Stimulated activated naive CD8-positive, alpha-beta T cell treated with anti-CD3 and anti-CD28 coated beads, Interleukin-15, Interleukin-2, amounts not matched to agents 100 ng/mL and 50 ng/mL, for 24 hours (primary cell): Measurements from ENCODE around the gene PGRMC2.

Experiments
- H3K27ac Mint-ChIP-seq: one replicate; pipeline ENCODE4 v1.8.0; 2021; ENCODE audit warnings: mild to moderate bottlenecking, mixed read lengths
- H3K27me3 Mint-ChIP-seq: one replicate; pipeline ENCODE4 v1.8.0; 2021; ENCODE audit warnings: mixed read lengths
- H3K36me3 Mint-ChIP-seq: one replicate; pipeline ENCODE4 v1.8.0; 2021; ENCODE audit warnings: low read depth, mixed read lengths
- H3K4me1 Mint-ChIP-seq: one replicate; pipeline ENCODE4 v1.8.0; 2021; ENCODE audit warnings: low read depth, mixed read lengths
- H3K4me3 Mint-ChIP-seq: one replicate; pipeline ENCODE4 v1.8.0; 2021; ENCODE audit warnings: mild to moderate bottlenecking, mixed read lengths
- H3K9me3 Mint-ChIP-seq: one replicate; pipeline ENCODE4 v1.8.0; 2021; ENCODE audit warnings: mixed read lengths

The PGRMC2 gene

DNA sequence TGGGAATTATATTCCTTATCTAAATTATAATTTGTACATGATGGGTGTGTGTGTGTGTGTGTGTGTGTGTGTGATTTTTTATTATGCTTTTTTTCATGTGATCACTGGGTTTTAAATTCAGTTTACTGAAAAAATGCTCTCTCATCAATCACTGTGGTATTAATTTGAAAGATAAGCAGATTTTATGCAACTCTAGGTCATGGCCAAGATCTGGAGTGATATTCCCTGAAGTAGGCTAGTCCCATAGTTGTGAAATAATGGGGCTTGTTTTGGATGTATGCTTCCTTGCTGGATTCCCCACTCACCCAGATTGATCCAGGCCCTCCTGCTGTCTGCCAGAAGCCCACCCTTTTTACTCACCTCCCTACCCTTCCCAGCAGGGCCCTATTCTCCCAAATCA lies 22.0 kb upstream of the PGRMC2 start:
- Mint-ChIP-seq H3K4me3 (no peak overlapping the region), H3K9me3 (no peaks in the 10 kb centered on the region), H3K4me1 (no peaks in the 10 kb centered on the region), H3K27ac (no peak overlapping the region), H3K36me3 (peaks cover 10% of the 10 kb centered on the region), H3K27me3 (no peaks in the 10 kb centered on the region)

DNA sequence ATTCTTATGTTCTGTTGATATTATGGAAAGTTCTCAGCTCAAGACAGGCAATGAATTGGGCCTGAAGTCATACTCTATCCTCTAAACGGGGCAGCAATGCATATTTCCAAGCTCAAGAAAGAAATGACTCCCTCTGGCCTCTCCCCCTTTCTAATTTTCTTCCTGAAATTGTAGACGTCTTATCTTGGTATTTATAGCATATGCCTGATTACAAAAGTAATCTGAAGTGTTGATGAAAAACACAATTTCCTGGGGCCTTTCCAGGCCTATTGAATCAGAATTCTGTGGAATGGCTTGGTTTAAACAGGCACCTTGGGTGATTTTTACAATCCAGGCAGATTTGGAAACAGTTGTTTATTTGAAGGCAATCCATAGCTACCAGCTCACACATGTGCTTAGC lies 21.4 kb upstream of the PGRMC2 start:
- H3K36me3 Mint-ChIP-seq = peaks cover 10% of the 10 kb centered on the region
- no peak overlapping the region for H3K4me3 Mint-ChIP-seq
- no peak overlapping the region for H3K27ac Mint-ChIP-seq
- H3K4me1 Mint-ChIP-seq = no peaks in the 10 kb centered on the region
- H3K27me3 Mint-ChIP-seq = no peaks in the 10 kb centered on the region
- no peaks in the 10 kb centered on the region for H3K9me3 Mint-ChIP-seq

DNA sequence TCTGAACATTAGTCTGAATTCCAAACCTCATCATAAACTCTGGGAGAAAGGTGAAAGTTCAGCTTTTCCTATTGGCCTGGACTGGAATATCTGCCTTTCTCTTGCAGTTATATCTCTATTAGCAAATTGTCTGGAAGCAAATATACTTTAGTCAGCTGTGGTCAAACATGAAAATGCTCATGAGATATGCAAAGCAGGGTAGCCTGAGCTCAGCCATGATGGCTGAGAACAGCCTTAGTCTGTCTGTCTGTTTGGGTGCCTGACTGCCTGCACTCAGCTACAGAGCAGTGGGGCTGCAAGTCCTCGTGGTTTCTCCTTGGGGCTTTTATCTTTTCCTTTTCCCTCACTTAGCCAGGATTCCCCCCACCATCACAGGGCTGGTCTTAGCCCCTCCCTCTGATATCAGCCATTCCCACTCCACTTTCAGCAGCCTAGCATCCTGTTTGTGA lies 19.5 kb upstream of the PGRMC2 start:
- Mint-ChIP-seq H3K27me3 (no peaks in the 10 kb centered on the region), H3K36me3 (peaks cover 10% of the 10 kb centered on the region), H3K9me3 (no peaks in the 10 kb centered on the region), H3K4me3 (no peak overlapping the region), H3K4me1 (no peaks in the 10 kb centered on the region), H3K27ac (no peak overlapping the region)

GRCh38 chr4:128305942-128306341 lies 18.3 kb upstream of the PGRMC2 start:
- Mint-ChIP-seq H3K4me3 (no peak overlapping the region), H3K9me3 (no peaks in the 10 kb centered on the region), H3K27me3 (no peaks in the 10 kb centered on the region), H3K27ac (no peak overlapping the region), H3K4me1 (no peaks in the 10 kb centered on the region), H3K36me3 (peaks cover 12% of the 10 kb centered on the region)

- no peaks in the 10 kb centered on the region for H3K9me3 Mint-ChIP-seq
- no peak overlapping the region for H3K27ac Mint-ChIP-seq
- H3K36me3 Mint-ChIP-seq = peaks cover 18% of the 10 kb centered on the region
- H3K4me1 Mint-ChIP-seq = no peaks in the 10 kb centered on the region
- no peaks in the 10 kb centered on the region for H3K27me3 Mint-ChIP-seq
- no peak overlapping the region for H3K4me3 Mint-ChIP-seq
These were observed 16.4 kb upstream of the PGRMC2 start for GRCh38 chr4:128303986-128304385.

GRCh38 chr4:128303405-128303785 lies 15.8 kb upstream of the PGRMC2 start:
- Mint-ChIP-seq H3K36me3 (peaks cover 24% of the 10 kb centered on the region), H3K4me3 (no peak overlapping the region), H3K9me3 (no peaks in the 10 kb centered on the region)

GRCh38 chr4:128301979-128302378 lies 14.4 kb upstream of the PGRMC2 start:
- Mint-ChIP-seq H3K9me3 (no peaks in the 10 kb centered on the region), H3K4me3 (no peak overlapping the region), H3K27ac (no peak overlapping the region), H3K27me3 (no peaks in the 10 kb centered on the region), H3K36me3 (peaks cover 28% of the 10 kb centered on the region), H3K4me1 (no peaks in the 10 kb centered on the region)

More at GRCh38 chr4:128303405-128303785, 15.8 kb upstream of the PGRMC2 start:
- Mint-ChIP-seq H3K27me3 (no peaks in the 10 kb centered on the region), H3K27ac (no peak overlapping the region), H3K4me1 (no peaks in the 10 kb centered on the region)

DNA sequence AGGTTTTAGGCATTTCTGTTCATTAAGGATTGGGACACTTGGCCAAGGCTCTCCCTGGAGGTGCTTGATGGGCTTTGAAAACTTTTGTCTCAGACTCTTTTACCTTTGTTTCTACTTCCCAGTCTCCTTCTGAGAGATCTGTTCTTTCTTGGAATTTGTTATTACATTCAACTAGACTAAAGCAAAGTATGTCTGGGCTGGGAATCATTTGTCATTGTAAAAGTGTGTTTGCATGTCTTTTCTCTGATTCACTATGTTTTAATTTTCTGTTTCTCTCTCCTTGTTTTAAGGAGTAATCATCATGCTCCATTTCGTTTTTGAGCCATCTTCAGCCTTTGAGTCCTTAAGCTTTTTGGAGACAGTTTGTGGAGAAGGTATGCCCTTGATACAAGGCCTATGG lies 12.2 kb upstream of the PGRMC2 start:
- Mint-ChIP-seq H3K9me3 (no peaks in the 10 kb centered on the region), H3K36me3 (peaks cover 34% of the 10 kb centered on the region), H3K4me1 (no peaks in the 10 kb centered on the region), H3K4me3 (no peak overlapping the region), H3K27ac (no peak overlapping the region), H3K27me3 (no peaks in the 10 kb centered on the region)

DNA sequence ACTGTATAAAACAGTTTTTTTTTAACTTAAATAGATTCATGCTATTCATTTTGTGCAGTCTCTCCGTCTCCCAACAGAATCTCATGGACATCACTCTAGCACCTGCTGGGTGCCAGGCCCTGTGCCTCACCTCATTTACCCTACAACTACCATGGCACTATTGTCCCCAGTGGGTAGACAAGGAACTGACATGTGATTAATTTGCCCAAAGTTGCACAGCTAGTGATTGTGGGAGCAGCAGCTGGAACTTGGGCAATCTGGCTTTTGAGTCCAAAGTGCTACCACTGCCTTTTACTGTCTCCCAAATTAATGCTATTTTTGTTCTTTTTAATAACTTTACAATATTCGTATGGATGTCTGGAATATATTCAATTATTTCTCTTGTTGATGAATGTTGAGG lies 11.2 kb upstream of the PGRMC2 start:
- H3K9me3 Mint-ChIP-seq = no peaks in the 10 kb centered on the region

DNA sequence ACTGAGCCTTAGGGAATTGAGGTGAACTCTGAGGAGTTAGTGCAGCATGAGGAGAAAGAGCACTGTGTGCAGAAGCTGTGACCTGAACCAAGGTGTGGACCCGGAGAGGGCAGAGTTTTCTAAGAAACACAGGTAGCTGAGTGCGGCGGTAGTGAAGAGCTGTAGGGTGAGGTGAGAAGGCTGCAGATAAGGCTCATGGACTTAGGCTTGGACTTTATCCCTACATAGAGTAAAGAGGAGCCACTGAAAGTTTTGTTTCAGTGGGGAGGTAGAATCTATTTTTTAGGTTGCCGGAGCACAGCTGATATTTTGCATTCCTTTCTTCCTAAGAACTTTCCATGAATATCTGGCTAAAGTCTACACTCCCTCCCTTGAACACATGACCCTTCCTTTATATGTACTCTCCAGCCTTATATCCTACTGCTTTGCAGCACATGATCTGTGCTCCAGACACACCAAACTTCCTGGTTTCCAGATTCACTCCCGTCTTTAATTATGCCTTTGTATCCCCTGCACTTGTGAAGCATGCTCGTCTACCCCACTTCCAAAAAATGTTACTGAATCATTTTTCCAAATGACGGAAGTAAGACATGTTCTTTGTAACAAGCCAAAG lies 10.6 kb upstream of the PGRMC2 start:
- no peaks in the 10 kb centered on the region for H3K4me1 Mint-ChIP-seq
- H3K27ac Mint-ChIP-seq = no peak overlapping the region
- H3K4me3 Mint-ChIP-seq = no peak overlapping the region
- no peaks in the 10 kb centered on the region for H3K9me3 Mint-ChIP-seq
- peaks cover 37% of the 10 kb centered on the region for H3K36me3 Mint-ChIP-seq
- no peaks in the 10 kb centered on the region for H3K27me3 Mint-ChIP-seq

More for the DNA sequence above, 11.2 kb upstream of the PGRMC2 start:
- no peaks in the 10 kb centered on the region for H3K4me1 Mint-ChIP-seq
- peaks cover 37% of the 10 kb centered on the region for H3K36me3 Mint-ChIP-seq
- no peak overlapping the region for H3K27ac Mint-ChIP-seq
- H3K27me3 Mint-ChIP-seq = no peaks in the 10 kb centered on the region
- no peak overlapping the region for H3K4me3 Mint-ChIP-seq

DNA sequence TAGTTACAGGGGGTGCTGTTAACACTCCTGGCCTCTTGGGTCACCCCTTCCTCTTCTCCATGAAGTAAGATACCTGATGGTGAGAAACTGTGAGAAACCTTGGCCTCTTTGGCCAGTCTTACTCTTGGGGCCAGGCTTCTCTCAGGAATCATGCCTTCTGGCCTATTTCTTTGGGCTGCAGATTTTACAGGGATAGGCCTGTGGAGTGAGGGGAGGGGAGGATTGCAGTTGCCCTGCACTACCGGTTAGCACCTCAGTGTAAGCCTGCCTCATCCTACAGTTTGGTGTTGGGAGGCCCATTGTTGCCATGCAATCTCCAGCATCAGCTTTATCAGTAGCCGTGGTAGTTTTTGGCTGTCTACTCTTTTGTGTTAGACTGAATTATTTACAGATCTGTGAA lies 7.6 kb upstream of the PGRMC2 start:
- Mint-ChIP-seq H3K4me1 (no peaks in the 10 kb centered on the region), H3K27me3 (no peaks in the 10 kb centered on the region), H3K27ac (no peak overlapping the region), H3K4me3 (no peak overlapping the region), H3K9me3 (no peaks in the 10 kb centered on the region), H3K36me3 (peaks cover 29% of the 10 kb centered on the region)

- H3K27ac Mint-ChIP-seq = no peak overlapping the region
- H3K9me3 Mint-ChIP-seq = no peaks in the 10 kb centered on the region
- no peaks in the 10 kb centered on the region for H3K4me1 Mint-ChIP-seq
- H3K27me3 Mint-ChIP-seq = no peaks in the 10 kb centered on the region
- H3K4me3 Mint-ChIP-seq = no peak overlapping the region
- H3K36me3 Mint-ChIP-seq = peaks cover 23% of the 10 kb centered on the region
These were observed 6.9 kb upstream of the PGRMC2 start for GRCh38 chr4:128294464-128294863.

DNA sequence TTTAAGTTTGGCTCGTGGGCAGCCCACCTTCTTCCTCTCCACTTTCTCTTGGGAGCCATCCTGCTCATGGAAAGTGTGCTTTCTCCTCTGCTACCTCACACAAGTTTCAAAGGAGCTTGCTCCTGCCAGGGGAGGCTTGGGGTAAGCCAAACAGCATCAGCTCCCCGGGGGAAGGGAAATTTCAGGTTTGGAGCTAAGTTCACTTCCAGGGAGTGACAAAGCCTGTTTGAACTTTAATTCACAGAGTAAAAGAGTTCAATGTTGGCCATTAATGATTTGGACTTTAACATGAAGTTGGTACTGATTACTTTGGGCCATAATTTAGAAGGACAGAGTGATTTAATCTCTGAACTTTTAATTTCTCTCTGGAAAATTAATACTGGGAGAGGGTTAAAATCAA lies 4.7 kb upstream of the PGRMC2 start:
- H3K4me1 Mint-ChIP-seq = peaks cover 6% of the 10 kb centered on the region
- H3K9me3 Mint-ChIP-seq = no peaks in the 10 kb centered on the region
- H3K27me3 Mint-ChIP-seq = no peaks in the 10 kb centered on the region
- H3K36me3 Mint-ChIP-seq = peaks cover 11% of the 10 kb centered on the region
- H3K27ac Mint-ChIP-seq = no peak overlapping the region
- H3K4me3 Mint-ChIP-seq = no peak overlapping the region

DNA sequence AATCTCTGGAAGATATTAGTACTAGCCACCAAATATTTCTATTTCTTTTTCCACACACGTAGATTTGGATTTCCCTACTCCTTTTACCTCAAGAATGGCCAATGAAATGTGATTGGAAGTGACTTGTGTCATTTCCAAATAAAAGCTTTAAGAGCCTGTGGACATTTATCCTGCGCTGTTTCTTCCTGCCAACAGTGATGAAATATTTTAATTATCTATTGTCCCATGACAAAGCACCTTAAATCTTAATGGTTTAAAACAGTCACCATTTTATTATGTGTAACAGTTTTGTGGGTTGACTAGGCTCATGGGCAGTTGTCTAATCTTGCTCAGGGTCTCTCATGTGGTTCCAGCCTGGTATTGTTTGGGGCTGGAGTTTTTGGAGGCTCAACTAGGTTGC lies 3.5 kb upstream of the PGRMC2 start:
- Mint-ChIP-seq H3K4me1 (peaks cover 10% of the 10 kb centered on the region), H3K27ac (no peak overlapping the region), H3K9me3 (no peaks in the 10 kb centered on the region)

GRCh38 chr4:128290526-128290925 lies 2.9 kb upstream of the PGRMC2 start:
- peaks cover 6% of the 10 kb centered on the region for H3K36me3 Mint-ChIP-seq
- peaks cover 16% of the 10 kb centered on the region for H3K4me1 Mint-ChIP-seq
- H3K27ac Mint-ChIP-seq = no peak overlapping the region
- no peaks in the 10 kb centered on the region for H3K9me3 Mint-ChIP-seq
- H3K4me3 Mint-ChIP-seq = no peak overlapping the region
- H3K27me3 Mint-ChIP-seq = no peaks in the 10 kb centered on the region

More for the DNA sequence above, 3.5 kb upstream of the PGRMC2 start:
- H3K27me3 Mint-ChIP-seq = no peaks in the 10 kb centered on the region
- peaks cover 5% of the 10 kb centered on the region for H3K36me3 Mint-ChIP-seq
- no peak overlapping the region for H3K4me3 Mint-ChIP-seq

- H3K27me3 Mint-ChIP-seq = no peaks in the 10 kb centered on the region
- peak overlapping the region; percentile 21 for H3K4me3 Mint-ChIP-seq
- H3K27ac Mint-ChIP-seq = peak overlapping the region; percentile 8
- H3K9me3 Mint-ChIP-seq = no peaks in the 10 kb centered on the region
- H3K4me1 Mint-ChIP-seq = peaks cover 25% of the 10 kb centered on the region
- H3K36me3 Mint-ChIP-seq = peaks cover 6% of the 10 kb centered on the region
These were observed 2.0 kb upstream of the PGRMC2 start for GRCh38 chr4:128289523-128290158.
